K562 (cell line): ENCODE data around the gene ABCB9. TPM values are rescaled to one million over a fixed set of nuclear protein-coding genes. Genes with fewer than 3 reads are reported as not detected.

Experiments used
- CCNT2 ChIP-seq: IDR thresholded peaks from 2 replicates; pipeline ENCODE4 v1.6.1; 2011; ENCODE audit warnings: borderline replicate concordance, low read depth, mild to moderate bottlenecking, moderate library complexity, mixed read lengths, low read length; ENCODE audit not compliant: insufficient read length; ENCODE audit errors: extremely low read depth
- ELF4 ChIP-seq: fragments of 450-650 bp; formaldehyde crosslinking; IDR thresholded peaks from 2 replicates; pipeline ENCODE4 v1.4.0; 2022; ENCODE audit warnings: missing genetic modification characterization
- EP400 ChIP-seq: fragments of 450-650 bp; IDR thresholded peaks from 2 replicates; pipeline ENCODE4 v1.6.1; 2017; ENCODE audit warnings: antibody characterized with exemption, mild to moderate bottlenecking, moderate library complexity
- EWSR1 ChIP-seq: fragments of 450-650 bp; IDR thresholded peaks from 2 replicates; pipeline ENCODE4 v1.6.1; 2018; ENCODE audit warnings: borderline replicate concordance, mild to moderate bottlenecking, low read depth, moderate library complexity; ENCODE audit not compliant: partially characterized antibody
- NR3C1 ChIP-seq: sonication (generic); formaldehyde crosslinking; IDR thresholded peaks from 2 replicates; pipeline ENCODE4 v1.8.1; 2022; ENCODE audit warnings: missing genetic modification reagents
- ZFPM2 ChIP-seq: fragments of 250-450 bp; sonication (Bioruptor Pico); IDR thresholded peaks from 2 replicates; pipeline ENCODE4 v1.5.1; 2022; ENCODE audit warnings: mild to moderate bottlenecking
- ZNF23 ChIP-seq: fragments of 250-450 bp; sonication (Bioruptor Pico); IDR thresholded peaks from 2 replicates; pipeline ENCODE4 v1.4.0; 2020; ENCODE audit warnings: mild to moderate bottlenecking
- ZNF444 ChIP-seq: fragments of 250-450 bp; sonication (Bioruptor Pico); IDR thresholded peaks from 2 replicates; pipeline ENCODE4 v1.4.0; 2020; ENCODE audit warnings: mild to moderate bottlenecking, moderate library complexity
- ZNF695 ChIP-seq: fragments of 450-650 bp; formaldehyde crosslinking; IDR thresholded peaks from 2 replicates; pipeline ENCODE4 v1.4.0; 2020; ENCODE audit warnings: mild to moderate bottlenecking, moderate library complexity
- ZSCAN32 ChIP-seq: fragments of 450-650 bp; formaldehyde crosslinking; IDR thresholded peaks from 2 replicates; pipeline ENCODE4 v1.4.0; 2020; ENCODE audit warnings: mild to moderate bottlenecking, moderate library complexity
- polyA plus RNA-seq, 8 experiments: library from polyadenylated mRNA; depleted of rRNA in 4 of 8; stranded (reverse) in 5 of 8; unstranded in 3 of 8; fragments of >200 nt; fragmentation: Nextera tagmentation in 2 of 8; fragmentation: Illumina TruSeq in 1 of 8; extraction: Ambion mirVana in 2 of 8; extraction: Trizol in 1 of 8; gene quantifications; 2 replicates each; pipeline versions ENCODE4 v1.2.1 to v1.2.3, GENCODE V29; 2011 to 2014; ENCODE audit warnings: inconsistent platforms in 1 of 8, missing spikeins in 1 of 8
- total RNA-seq, 7 experiments: library from RNA; depleted of rRNA in 6 of 7; stranded (reverse); fragments of >200 nt in 6 of 7; fragmentation: Illumina TruSeq in 2 of 7; extraction: Trizol in 2 of 7; gene quantifications; 2 replicates each; pipeline versions ENCODE4 v1.2.1 to v1.2.3, GENCODE V29; 2011 to 2021; ENCODE audit warnings: low replicate concordance in 1 of 7
- TF ChIP-seq, protein P1 (sequence below): fragments of 200-600 bp; sonication (generic); IDR thresholded peaks from one replicate; pipeline ENCODE4 v1.6.1; 2012; ENCODE audit warnings: mild to moderate bottlenecking, low read depth, low read length, inconsistent platforms
- TF ChIP-seq, protein P2 (sequence below): fragments of 250-450 bp; sonication (Bioruptor Pico); IDR thresholded peaks from 2 replicates; pipeline ENCODE4 v1.4.0; 2020; ENCODE audit warnings: mild to moderate bottlenecking, moderate library complexity

ABCB9 gene
- total and polyA plus RNA-seq, 9 of the 15 experiments (the other 6 are each of a cell fraction or from before 2014, with no cell fraction given), result 0.20 to 12.6 (median 6.2) TPM

DNA sequence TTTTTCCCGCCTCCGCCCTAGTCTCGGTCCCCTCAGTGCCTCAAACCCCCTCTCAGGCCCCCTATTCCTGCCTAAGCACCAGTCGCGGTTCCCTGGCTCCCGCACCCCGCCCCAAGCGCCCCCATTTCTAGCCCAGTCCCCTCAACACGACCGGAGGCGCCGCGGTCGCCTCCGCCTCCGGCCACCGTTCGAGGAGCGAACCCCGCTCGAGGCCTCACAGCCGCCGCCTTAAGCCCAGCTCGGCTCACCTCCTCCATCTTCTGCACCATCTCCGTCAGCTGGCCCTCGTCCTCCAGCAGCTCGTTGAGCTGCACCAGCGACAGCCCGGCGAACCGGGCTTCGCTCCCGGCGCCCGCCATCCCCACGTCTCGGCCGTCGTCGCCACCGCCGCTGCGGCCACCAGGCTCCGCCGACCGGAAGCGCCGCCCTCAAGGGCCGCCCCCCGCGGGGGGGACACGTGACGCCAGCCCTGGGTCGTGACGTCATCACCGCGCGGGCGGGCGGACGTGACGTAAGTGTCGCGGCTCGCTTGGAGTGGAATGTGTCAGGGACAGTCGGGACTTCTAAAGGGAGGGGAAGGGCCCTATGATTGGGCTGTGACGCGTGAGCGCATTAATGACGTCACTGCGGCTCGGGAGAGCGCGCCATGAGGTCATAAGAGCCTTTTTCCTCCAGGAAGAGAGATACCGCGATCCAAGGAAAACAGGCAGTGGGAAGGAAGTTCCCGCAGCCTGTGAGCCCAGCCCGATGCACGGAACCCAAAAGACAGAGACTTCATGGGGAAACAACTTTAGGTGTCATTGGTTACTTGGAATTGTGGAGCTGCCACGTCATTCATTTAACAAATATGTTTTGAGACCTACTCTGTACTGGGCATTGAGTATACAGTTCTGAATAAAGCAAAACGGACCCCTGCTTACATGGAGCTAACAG, 70.3 kb downstream of the ABCB9 start, which contains the start of gene VPS37B (continued):
- TF ChIP-seq, protein P1, sequence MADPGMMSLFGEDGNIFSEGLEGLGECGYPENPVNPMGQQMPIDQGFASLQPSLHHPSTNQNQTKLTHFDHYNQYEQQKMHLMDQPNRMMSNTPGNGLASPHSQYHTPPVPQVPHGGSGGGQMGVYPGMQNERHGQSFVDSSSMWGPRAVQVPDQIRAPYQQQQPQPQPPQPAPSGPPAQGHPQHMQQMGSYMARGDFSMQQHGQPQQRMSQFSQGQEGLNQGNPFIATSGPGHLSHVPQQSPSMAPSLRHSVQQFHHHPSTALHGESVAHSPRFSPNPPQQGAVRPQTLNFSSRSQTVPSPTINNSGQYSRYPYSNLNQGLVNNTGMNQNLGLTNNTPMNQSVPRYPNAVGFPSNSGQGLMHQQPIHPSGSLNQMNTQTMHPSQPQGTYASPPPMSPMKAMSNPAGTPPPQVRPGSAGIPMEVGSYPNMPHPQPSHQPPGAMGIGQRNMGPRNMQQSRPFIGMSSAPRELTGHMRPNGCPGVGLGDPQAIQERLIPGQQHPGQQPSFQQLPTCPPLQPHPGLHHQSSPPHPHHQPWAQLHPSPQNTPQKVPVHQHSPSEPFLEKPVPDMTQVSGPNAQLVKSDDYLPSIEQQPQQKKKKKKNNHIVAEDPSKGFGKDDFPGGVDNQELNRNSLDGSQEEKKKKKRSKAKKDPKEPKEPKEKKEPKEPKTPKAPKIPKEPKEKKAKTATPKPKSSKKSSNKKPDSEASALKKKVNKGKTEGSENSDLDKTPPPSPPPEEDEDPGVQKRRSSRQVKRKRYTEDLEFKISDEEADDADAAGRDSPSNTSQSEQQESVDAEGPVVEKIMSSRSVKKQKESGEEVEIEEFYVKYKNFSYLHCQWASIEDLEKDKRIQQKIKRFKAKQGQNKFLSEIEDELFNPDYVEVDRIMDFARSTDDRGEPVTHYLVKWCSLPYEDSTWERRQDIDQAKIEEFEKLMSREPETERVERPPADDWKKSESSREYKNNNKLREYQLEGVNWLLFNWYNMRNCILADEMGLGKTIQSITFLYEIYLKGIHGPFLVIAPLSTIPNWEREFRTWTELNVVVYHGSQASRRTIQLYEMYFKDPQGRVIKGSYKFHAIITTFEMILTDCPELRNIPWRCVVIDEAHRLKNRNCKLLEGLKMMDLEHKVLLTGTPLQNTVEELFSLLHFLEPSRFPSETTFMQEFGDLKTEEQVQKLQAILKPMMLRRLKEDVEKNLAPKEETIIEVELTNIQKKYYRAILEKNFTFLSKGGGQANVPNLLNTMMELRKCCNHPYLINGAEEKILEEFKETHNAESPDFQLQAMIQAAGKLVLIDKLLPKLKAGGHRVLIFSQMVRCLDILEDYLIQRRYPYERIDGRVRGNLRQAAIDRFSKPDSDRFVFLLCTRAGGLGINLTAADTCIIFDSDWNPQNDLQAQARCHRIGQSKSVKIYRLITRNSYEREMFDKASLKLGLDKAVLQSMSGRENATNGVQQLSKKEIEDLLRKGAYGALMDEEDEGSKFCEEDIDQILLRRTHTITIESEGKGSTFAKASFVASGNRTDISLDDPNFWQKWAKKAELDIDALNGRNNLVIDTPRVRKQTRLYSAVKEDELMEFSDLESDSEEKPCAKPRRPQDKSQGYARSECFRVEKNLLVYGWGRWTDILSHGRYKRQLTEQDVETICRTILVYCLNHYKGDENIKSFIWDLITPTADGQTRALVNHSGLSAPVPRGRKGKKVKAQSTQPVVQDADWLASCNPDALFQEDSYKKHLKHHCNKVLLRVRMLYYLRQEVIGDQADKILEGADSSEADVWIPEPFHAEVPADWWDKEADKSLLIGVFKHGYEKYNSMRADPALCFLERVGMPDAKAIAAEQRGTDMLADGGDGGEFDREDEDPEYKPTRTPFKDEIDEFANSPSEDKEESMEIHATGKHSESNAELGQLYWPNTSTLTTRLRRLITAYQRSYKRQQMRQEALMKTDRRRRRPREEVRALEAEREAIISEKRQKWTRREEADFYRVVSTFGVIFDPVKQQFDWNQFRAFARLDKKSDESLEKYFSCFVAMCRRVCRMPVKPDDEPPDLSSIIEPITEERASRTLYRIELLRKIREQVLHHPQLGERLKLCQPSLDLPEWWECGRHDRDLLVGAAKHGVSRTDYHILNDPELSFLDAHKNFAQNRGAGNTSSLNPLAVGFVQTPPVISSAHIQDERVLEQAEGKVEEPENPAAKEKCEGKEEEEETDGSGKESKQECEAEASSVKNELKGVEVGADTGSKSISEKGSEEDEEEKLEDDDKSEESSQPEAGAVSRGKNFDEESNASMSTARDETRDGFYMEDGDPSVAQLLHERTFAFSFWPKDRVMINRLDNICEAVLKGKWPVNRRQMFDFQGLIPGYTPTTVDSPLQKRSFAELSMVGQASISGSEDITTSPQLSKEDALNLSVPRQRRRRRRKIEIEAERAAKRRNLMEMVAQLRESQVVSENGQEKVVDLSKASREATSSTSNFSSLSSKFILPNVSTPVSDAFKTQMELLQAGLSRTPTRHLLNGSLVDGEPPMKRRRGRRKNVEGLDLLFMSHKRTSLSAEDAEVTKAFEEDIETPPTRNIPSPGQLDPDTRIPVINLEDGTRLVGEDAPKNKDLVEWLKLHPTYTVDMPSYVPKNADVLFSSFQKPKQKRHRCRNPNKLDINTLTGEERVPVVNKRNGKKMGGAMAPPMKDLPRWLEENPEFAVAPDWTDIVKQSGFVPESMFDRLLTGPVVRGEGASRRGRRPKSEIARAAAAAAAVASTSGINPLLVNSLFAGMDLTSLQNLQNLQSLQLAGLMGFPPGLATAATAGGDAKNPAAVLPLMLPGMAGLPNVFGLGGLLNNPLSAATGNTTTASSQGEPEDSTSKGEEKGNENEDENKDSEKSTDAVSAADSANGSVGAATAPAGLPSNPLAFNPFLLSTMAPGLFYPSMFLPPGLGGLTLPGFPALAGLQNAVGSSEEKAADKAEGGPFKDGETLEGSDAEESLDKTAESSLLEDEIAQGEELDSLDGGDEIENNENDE, result no peak
- peak; percentile 68 for TF ChIP-seq EP400
- TF ChIP-seq ZNF444 (CRISPR knock-in tag), result no peak
- TF ChIP-seq EWSR1, result no peak
- no peak for TF ChIP-seq ZNF695 (CRISPR knock-in tag)
- no peak for TF ChIP-seq ZFPM2
- peak; percentile 87 for TF ChIP-seq CCNT2
- TF ChIP-seq, protein P2, sequence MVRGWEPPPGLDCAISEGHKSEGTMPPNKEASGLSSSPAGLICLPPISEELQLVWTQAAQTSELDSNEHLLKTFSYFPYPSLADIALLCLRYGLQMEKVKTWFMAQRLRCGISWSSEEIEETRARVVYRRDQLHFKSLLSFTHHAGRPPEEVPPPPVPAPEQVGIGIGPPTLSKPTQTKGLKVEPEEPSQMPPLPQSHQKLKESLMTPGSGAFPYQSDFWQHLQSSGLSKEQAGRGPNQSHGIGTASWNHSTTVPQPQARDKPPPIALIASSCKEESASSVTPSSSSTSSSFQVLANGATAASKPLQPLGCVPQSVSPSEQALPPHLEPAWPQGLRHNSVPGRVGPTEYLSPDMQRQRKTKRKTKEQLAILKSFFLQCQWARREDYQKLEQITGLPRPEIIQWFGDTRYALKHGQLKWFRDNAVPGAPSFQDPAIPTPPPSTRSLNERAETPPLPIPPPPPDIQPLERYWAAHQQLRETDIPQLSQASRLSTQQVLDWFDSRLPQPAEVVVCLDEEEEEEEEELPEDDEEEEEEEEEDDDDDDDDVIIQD (CRISPR knock-in tag), result no peak
- TF ChIP-seq ZNF23 (CRISPR knock-in tag), result no peak
- TF ChIP-seq ELF4 (CRISPR knock-in tag), result no peak
- TF ChIP-seq NR3C1 (CRISPR knock-in tag), result no peak
- TF ChIP-seq ZSCAN32 (CRISPR knock-in tag), result no peak
